Memory B cell (primary cell): ENCODE results near the gene LRRC3C.
"Not testable (repeated sequence)": the region's sequence is repeated elsewhere in the genome, so short reads cannot be mapped to it uniquely, and the experiment has no call there.

ENCODE experiments used
- ATAC-seq: fragments of 150-1000 bp; cut with Tn5 transposase; 2 replicates; pipeline ENCODE4 v1.10.0; 2021; ENCODE audit warnings: low read depth, mild to moderate bottlenecking, moderate library complexity
- DNase-seq, 2 donors: peaks; one replicate each; pipeline ENCODE4 v3.0.0; 2022; ENCODE audit warnings: low spot score in 2 of 2
- H3K27ac Mint-ChIP-seq: one replicate; pipeline ENCODE4 v1.8.0; 2022; ENCODE audit warnings: mild to moderate bottlenecking, moderate library complexity, mixed read lengths
- H3K27me3 Mint-ChIP-seq: one replicate; pipeline ENCODE4 v1.8.0; 2022; ENCODE audit warnings: mixed read lengths
- H3K36me3 Mint-ChIP-seq: one replicate; pipeline ENCODE4 v1.8.0; 2022; ENCODE audit warnings: mild to moderate bottlenecking, mixed read lengths
- H3K4me1 Mint-ChIP-seq: one replicate; pipeline ENCODE4 v1.8.0; 2022; ENCODE audit warnings: mixed read lengths
- H3K4me3 Mint-ChIP-seq: one replicate; pipeline ENCODE4 v1.8.0; 2022; ENCODE audit warnings: mild to moderate bottlenecking, moderate library complexity, mixed read lengths
- H3K9me3 Mint-ChIP-seq: one replicate; pipeline ENCODE4 v1.8.0; 2022; ENCODE audit warnings: mixed read lengths

The LRRC3C gene

GRCh38 chr17:39928858-39929645 is 1.5 kb downstream of the LRRC3C start:
- H3K27me3 Mint-ChIP-seq: no peaks in the 10 kb centered on the region
- DNase-seq (no peak), ATAC-seq (no peak)
- no peaks in the 10 kb centered on the region for H3K9me3 Mint-ChIP-seq
- H3K4me1 Mint-ChIP-seq: peaks cover 24% of the 10 kb centered on the region
- H3K27ac Mint-ChIP-seq: no peak overlapping the region
- peak overlapping the region; percentile 27 for H3K4me3 Mint-ChIP-seq
- H3K36me3 Mint-ChIP-seq: peaks cover 6% of the 10 kb centered on the region

DNA sequence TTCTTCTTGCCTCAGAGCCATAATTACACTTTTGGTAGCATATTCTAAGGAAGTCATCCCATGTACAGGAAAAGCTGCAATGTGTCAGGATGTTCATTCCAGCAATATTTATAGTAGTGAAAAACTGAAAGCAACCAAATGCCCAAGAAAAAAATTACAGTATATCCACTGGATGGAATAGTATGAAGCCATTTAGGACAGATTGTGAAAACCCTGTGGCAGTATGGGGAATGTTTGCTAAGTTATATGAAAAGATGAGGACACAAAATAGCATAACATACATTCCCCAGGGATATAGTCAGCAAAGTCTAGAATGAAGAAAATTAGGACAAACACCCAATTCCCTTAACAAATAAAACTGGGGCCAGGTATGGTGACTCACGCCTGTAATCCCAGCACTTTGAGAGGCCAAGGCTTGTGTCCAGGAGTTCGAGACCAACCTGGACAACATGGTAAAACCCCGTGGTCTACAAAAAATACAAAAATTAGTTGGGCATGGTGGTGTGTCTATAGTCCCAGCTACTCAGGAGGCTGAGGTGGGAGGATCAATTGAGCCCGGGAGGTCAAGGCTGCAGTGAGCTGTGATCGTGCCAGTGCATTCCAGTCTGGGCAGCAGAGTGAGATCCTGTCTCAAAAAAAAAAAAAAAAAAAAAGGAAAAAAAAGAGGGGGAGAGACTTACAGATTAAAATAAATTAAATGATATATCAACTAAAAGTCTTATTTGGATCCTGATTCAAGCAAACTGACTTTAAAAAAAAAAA is 2.3 kb downstream of the LRRC3C start:
- H3K27ac Mint-ChIP-seq: no peak overlapping the region
- H3K36me3 Mint-ChIP-seq: no peaks in the 10 kb centered on the region
- H3K27me3 Mint-ChIP-seq: no peaks in the 10 kb centered on the region
- H3K4me3 Mint-ChIP-seq: no peak overlapping the region
- ATAC-seq (no peak), DNase-seq (no peak)
- H3K9me3 Mint-ChIP-seq: no peaks in the 10 kb centered on the region
- H3K4me1 Mint-ChIP-seq: peaks cover 17% of the 10 kb centered on the region

GRCh38 chr17:39933912-39934311 is 6.4 kb downstream of the LRRC3C start:
- DNase-seq (no peak), ATAC-seq (no peak)
- H3K4me1 Mint-ChIP-seq: peaks cover 10% of the 10 kb centered on the region
- no peak overlapping the region for H3K27ac Mint-ChIP-seq
- H3K9me3 Mint-ChIP-seq: no peaks in the 10 kb centered on the region
- H3K36me3 Mint-ChIP-seq: no peaks in the 10 kb centered on the region
- no peaks in the 10 kb centered on the region for H3K27me3 Mint-ChIP-seq
- no peak overlapping the region for H3K4me3 Mint-ChIP-seq

- no peak for DNase-seq
- no peaks in the 10 kb centered on the region for H3K27me3 Mint-ChIP-seq
- H3K9me3 Mint-ChIP-seq: no peaks in the 10 kb centered on the region
- peaks cover 11% of the 10 kb centered on the region for H3K4me1 Mint-ChIP-seq
- no peak overlapping the region for H3K4me3 Mint-ChIP-seq
- no peaks in the 10 kb centered on the region for H3K36me3 Mint-ChIP-seq
- no peak for ATAC-seq
- H3K27ac Mint-ChIP-seq: no peak overlapping the region
Observed at GRCh38 chr17:39934324-39934723, 6.8 kb downstream of the LRRC3C start.

- no peak overlapping the region for H3K4me3 Mint-ChIP-seq
- no peaks in the 10 kb centered on the region for H3K27me3 Mint-ChIP-seq
- H3K4me1 Mint-ChIP-seq: peaks cover 17% of the 10 kb centered on the region
Observed at GRCh38 chr17:39935909-39936308, 8.4 kb downstream of the LRRC3C start.

DNA sequence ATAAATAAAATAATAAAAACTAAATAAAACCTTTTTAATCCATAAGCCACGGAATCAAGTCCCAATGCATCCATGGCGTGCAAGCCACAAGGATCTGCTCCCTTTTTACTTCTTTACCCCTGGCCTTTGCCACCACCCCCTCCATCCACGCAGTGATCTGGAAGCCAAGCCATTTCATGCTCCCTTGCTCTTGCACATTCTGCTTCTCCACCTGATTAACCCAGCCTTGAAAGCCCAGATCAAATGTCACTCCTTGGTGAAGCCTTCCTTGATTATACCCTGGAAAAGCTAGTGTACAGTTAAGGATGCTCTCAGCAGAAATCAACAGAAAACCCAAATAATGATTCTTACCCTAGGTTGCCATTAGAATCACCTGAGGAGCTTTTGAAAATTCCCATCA is 9.9 kb downstream of the LRRC3C start:
- Mint-ChIP-seq H3K27me3 (no peaks in the 10 kb centered on the region), H3K27ac (no peak overlapping the region), H3K4me1 (peaks cover 17% of the 10 kb centered on the region), H3K36me3 (no peaks in the 10 kb centered on the region), H3K9me3 (no peaks in the 10 kb centered on the region), H3K4me3 (no peak overlapping the region)
- ATAC-seq (no peak), DNase-seq (no peak)

More at GRCh38 chr17:39935909-39936308, 8.4 kb downstream of the LRRC3C start:
- no peak for DNase-seq
- no peaks in the 10 kb centered on the region for H3K9me3 Mint-ChIP-seq
- ATAC-seq: no peak
- H3K27ac Mint-ChIP-seq: no peak overlapping the region
- H3K36me3 Mint-ChIP-seq: no peaks in the 10 kb centered on the region

DNA sequence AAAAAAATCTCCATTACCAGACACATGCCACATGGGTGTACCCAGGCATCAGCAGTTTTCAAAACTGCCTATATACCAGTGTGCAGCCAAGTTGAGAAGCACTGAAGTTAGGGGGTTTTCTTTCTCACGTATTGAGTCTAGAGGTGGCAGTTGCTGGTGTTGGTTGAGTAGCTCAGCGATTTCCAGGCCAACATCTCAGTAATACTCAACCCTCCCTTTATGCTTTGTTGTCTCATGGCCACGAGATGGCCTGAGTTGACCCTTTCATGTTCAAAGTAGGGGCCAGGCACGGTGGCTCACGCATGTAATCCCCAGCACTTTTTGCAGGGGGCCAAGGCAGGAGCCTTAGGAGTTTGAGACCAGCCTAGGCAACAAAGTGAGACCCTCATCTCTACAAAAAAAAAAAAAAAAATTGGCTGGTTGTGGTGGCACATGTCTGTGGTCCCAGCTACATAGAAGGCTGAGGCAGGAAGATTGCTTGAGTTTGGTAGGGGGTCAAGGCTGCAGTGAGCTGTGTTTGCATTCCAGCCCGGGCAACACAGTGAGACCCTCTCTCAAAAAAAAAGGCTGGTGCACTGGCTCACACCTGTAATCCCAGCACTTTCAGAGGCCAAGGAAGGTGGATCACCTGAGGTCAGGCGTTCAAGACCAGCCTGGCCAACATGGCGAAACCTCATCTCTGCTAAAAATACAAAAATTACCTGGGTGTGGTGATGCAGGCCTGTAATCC is 10.8 kb downstream of the LRRC3C start:
- no peak overlapping the region for H3K4me3 Mint-ChIP-seq
- H3K4me1 Mint-ChIP-seq: peaks cover 17% of the 10 kb centered on the region
- ATAC-seq (peak; percentile 48), DNase-seq (no peak)
- H3K27ac Mint-ChIP-seq: no peak overlapping the region
- H3K27me3 Mint-ChIP-seq: no peaks in the 10 kb centered on the region
- no peaks in the 10 kb centered on the region for H3K9me3 Mint-ChIP-seq
- H3K36me3 Mint-ChIP-seq: no peaks in the 10 kb centered on the region

- no peak for DNase-seq
- Mint-ChIP-seq H3K36me3 (no peaks in the 10 kb centered on the region), H3K4me1 (peaks cover 17% of the 10 kb centered on the region), H3K27ac (no peak overlapping the region), H3K9me3 (no peaks in the 10 kb centered on the region), H3K4me3 (no peak overlapping the region), H3K27me3 (no peaks in the 10 kb centered on the region)
- no peak for ATAC-seq
Observed at GRCh38 chr17:39939106-39939505, 11.6 kb downstream of the LRRC3C start.

GRCh38 chr17:39939588-39940419 is 12.3 kb downstream of the LRRC3C start:
- Mint-ChIP-seq H3K9me3 (no peaks in the 10 kb centered on the region), H3K4me1 (peaks cover 17% of the 10 kb centered on the region), H3K4me3 (no peak overlapping the region), H3K27me3 (no peaks in the 10 kb centered on the region), H3K27ac (no peak overlapping the region), H3K36me3 (no peaks in the 10 kb centered on the region)
- DNase-seq (no peak), ATAC-seq (peak; percentile 81)

DNA sequence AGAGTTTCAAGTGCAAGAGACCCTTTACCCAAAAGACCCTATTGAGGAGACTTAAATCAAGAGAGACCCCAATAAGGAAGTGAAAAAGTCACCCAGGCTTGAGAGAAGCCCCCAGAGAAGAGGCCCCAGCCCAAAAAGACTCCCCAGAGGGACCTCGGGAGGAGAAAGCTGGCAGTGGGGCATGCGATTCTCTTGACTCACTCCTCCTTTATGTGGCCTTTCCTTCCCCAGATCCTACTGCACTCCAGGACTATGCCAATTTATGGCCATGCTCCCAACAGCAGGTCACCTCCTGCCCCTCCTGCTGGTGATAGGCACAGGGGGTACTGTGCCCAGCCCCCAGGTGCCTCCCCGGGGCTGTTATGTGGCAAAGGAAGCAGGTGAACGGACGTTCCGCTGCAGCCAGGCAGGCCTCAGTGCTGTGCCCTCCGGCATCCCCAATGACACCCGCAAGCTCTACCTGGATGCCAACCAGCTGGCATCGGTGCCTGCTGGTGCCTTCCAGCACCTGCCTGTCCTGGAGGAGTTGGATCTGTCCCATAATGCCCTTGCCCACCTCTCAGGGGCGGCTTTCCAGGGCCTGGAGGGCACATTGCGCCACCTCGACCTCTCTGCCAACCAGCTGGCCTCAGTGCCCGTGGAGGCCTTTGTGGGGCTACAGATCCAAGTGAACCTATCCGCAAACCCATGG is 16.3 kb downstream of the LRRC3C start:
- Mint-ChIP-seq H3K9me3 (no peaks in the 10 kb centered on the region), H3K27me3 (no peaks in the 10 kb centered on the region), H3K27ac (no peak overlapping the region), H3K4me1 (peaks cover 22% of the 10 kb centered on the region), H3K36me3 (no peaks in the 10 kb centered on the region), H3K4me3 (no peak overlapping the region)
- DNase-seq (no peak), ATAC-seq (no peak)

- Mint-ChIP-seq H3K4me1 (peaks cover 20% of the 10 kb centered on the region), H3K27me3 (no peaks in the 10 kb centered on the region), H3K27ac (no peak overlapping the region), H3K4me3 (no peak overlapping the region), H3K9me3 (no peaks in the 10 kb centered on the region), H3K36me3 (no peaks in the 10 kb centered on the region)
- no peak for DNase-seq
- no peak for ATAC-seq
Observed at GRCh38 chr17:39944393-39944711, 16.8 kb downstream of the LRRC3C start.

GRCh38 chr17:39946551-39947330 is 19.2 kb downstream of the LRRC3C start:
- ATAC-seq: no peak
- Mint-ChIP-seq H3K4me1 (peaks cover 16% of the 10 kb centered on the region), H3K36me3 (no peaks in the 10 kb centered on the region), H3K9me3 (no peaks in the 10 kb centered on the region), H3K4me3 (no peak overlapping the region), H3K27me3 (no peaks in the 10 kb centered on the region), H3K27ac (no peak overlapping the region)
- DNase-seq: no peak

DNA sequence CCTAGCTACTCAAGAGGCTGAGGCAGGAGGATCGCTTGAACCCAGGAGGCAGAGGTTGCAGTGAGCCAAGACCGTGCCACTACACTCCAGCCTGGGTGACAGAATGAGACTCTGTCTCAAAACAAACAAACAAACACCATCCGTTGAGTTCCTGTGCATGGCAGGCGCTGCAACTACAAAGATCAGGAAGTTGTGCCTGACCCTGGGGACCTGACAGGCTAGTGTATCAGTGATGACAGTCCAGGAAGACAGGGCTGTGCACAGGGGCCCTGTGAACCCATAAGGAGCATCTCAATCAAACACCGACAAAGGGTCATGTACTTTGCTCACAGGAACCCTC is 20.9 kb downstream of the LRRC3C start:
- not testable (repeated sequence) for H3K9me3 Mint-ChIP-seq, H3K36me3 Mint-ChIP-seq, H3K27me3 Mint-ChIP-seq, DNase-seq, H3K4me3 Mint-ChIP-seq
- Mint-ChIP-seq H3K4me1 (peaks cover 27% of the 10 kb centered on the region), H3K27ac (peak overlapping the region; percentile 41)
- ATAC-seq: peak; percentile 9
